ENCODE measurements around the gene PLLP. TPM values are rescaled to one million over a fixed set of nuclear protein-coding genes. Genes with fewer than 3 reads are reported as not detected.

PLLP gene
- total RNA-seq, 1 experiment from 2014 or later, result 0.13 TPM

DNA sequence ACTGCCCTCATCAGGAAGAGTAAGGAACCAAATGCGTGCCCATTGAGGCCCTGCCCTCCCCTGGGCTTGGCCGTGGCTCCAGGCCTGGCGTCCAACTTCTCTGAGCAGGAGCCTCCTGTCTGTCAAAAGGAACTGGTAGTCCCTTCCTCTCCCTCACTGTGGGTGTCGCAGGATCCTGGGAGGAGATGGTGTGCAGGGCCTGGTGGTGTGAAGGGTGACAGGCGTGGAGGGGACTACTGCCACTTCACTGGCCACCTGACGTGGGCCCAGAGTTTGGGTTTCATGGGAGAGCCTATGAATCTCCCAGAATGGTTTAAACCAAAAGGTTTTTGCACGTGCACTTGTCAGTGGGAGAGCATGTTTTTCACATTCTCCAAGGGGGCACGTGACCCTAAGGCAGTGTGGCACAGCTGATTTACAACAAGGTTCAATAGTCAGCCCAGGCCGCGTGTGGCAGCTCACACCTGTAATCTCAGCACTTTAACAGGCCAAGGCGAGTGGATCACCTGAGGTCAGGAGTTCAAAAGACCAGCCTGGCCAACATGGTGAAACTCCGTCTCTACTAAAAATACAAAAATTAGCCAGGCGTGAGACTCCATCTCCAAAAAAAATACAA, 26.9 kb downstream of the PLLP start:
- no peak for DNase-seq (ENCODE audit: low spot score)

DNA sequence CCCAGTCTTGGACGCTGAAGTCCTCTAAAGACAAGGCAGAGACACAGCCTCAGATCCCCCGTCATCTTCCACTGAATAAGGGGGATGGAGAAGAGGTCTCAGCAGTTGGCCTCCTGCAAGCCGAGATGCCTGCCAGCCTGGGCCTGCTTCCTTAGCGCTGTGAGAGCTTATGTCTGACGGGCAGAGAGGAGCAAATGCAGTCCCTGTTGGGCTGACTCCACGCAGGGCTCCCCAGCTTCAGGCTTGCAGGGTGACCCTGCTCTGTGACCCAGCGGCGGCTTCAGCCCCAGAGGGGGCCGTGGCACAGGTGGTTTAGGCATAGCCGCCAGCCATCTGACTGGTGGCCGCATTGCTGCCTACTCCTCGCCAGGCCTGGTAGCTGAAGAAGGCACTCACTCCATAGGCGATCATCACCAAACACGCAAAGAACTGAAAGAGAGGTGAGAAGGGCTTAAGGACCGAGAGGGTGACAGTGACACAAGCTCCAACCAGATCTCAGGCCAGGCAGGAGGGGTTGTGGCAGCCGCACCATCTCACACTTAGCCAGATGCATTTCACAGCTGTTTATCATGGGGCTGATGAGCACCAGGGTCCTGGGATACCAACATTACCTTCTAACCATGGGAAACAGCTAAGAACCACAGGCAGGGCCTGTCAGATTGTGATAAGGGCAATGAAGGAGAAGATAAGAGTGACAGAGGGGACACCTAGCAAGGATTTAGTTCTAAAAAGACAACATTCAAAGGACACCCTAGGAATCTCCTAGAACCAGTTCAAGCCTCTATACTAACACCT, 27.7 kb downstream of the PLLP start:
- no peak for DNase-seq (ENCODE audit: low spot score)

DNA sequence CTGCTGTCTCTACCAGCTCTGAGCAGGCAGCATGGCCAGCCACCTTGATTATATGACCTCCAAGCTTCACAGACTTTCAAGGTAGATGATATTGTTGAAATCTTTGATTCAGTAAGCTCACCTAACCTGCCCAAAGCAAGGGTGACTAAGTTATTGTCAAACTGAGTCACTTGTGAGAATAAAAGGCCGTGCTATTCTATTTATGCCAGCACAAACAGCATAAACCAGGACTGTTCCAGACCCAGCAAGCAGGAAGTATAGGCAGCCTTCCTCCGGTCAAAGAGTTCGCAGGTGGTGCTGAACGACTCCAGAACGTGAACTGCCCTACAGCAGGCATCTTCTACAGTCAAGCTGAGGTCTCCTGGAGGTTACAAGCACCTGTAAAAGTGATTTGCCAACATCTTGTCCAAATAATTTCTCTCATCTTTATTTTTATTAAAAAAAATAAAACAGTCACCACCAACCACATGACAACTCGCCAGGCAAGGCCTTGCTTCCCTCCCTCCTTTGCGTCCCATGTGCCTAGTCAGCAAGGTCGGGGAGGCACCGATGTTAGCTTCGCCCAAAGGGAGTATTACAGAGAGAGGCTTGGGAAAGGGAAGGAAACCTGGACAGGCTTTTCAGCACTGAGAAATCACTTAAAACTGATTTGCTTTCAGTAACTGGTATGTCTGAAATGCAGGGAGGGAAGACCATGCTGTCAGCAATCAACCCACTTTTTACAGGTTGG, 28.6 kb downstream of the PLLP start:
- DNase-seq (ENCODE audit: low spot score), result no peak

DNA sequence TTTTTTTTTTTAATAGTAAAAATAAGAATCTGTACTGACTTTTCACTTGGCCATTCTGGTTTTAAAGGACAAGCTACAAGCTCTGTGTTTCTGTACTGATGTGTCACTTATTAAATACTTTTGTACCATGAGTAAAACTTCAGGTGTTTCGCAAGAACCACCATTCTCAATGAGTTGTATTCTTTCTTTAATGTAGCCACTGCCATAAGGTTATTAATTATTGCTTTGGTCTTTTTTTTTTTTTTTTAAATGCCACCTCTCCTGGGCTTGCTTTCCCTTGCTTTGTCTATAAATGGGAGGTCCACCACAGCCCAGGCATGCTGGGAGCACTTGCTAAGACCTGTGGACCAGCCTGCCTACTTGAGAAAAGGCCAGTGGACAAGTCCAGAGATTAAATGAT, 31.0 kb downstream of the PLLP start:
- no peak for DNase-seq (ENCODE audit: low spot score)

DNA sequence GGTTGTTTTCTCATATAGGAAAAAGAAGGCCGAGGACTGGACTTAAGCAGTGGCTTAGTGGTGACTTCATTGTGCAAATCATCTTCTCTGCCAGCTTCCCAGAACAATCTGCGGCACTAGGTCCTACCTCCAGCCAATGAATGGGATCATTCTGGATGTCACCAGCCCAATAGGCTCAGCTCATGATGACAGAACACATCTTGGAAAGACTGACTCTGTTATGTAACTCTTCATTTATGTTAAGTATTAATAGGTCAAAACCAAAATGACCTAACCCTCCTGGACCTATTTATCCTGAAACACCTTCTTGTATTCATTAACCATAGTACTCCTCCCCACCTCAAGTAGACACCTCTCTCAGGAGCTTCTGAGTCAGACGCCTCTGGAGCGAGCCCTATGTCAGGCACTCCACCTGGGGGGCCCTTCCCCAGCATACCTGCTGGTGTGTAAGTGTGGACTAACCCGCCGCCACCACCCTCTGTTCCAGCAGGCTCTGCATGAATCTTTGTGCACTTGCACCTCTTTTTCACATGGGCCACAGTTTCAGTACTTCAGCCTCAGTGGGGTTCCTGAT, 32.2 kb downstream of the PLLP start:
- DNase-seq (ENCODE audit: low spot score), result no peak

DNA sequence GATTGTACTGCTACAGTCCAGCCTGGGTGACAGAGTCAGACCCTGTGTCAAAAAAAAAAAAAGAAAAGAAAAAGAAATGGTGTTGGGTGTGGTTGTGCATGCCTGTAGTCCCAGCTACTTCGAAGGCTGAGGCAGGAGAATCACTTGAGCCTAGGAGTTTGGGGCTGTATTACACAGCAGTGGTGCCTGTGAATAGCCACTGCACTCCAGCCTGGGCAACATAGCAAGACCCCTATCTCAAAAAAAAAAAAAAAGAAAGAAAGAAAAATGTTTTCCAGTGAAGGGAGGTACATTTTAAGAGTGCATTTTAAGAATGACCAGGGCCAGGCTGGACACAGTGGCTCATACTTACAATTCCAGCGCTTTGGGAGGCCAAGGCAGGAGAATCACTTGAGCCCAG, 33.1 kb downstream of the PLLP start:
- DNase-seq (ENCODE audit: low spot score), result no peak

DNA sequence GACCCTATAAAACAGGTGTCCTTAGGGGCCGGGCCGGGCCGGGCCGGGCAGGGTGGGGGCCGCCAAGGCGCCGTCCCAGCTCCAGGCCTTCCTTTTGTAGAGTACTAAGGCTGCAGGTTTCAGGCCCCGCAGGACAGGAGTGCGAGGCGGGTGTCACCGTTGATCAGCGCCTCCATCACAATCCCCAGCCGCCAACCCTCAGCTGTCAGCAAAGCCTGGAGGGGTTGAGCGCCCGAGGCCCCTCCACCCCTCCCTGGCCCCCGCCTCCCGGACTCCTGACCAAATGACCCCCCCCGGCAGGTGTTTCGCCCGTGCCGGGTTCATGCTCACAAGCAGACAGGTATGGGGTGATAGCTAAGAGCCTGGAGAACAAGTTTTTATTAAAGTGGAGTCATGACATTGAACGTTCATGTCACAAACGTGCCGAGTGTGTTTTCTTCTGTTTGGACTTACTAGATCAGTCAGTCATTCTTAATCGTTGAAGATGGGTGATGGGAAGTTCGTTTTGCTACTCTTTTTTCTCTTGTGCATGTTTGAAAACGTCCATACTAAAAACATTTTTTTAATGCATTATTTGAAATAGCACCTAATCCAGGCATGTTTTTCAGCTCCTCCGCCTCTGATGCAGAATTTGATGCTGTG, 38.9 kb downstream of the PLLP start:
- DNase-seq (ENCODE audit: low spot score), result peak; percentile 25

DNA sequence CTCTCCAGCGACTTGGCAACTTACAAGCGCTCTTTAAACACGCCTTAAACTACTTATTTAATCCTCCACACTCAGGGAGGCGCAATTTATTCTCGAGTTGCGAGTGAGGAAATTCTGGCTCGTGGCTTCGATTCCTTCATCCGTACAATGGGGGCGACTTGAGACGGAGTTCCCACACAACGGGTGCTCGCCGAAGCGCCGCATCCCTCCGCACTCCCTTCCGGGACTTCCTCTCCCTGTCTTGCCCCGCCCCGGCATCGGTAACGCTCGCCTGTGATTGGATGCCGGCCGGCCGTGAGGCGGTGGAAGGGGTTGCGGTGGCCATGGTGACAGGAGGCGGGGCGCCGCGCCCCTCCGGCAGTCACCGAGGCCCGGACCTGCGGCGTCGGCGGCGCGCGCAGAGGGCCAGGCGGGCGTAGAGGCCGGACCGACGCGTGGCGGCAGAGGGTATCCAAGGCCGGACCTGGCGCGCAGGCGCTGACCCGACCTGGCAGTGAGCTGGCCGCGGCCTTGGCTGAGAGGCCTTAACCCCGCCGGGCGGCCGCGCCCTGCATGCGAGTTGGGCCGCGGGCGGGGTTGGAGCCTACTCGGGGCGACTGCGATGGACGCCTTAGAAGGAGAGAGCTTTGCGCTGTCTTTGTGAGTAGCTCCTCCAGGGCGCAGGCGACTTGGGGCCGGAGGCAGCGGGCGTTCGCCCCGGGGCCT, 39.6 kb downstream of the PLLP start, which contains the start of gene ARL2BP:
Gene ARL2BP, plus strand, starts transcription at position 493 of the 705 bp plus-strand sequence. Its CDS starts 109 bp downstream, at position 602.
- DNase-seq (ENCODE audit: low spot score), result peak; percentile 97

DNA sequence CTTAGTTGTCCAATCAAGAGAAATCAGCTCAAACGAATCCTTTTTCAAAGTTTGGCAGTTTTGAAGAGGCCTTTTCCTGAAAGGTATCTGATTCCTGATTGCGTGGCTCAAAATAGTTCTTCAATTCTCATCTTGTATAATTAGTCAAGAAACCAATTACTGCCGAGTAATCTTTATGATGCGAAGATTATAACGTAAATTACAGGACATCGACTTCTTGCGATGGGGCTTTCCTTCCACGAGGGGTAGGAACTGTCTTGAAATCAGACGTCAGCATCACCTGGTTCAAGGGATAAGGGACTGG, 40.1 kb downstream of the PLLP start:
- DNase-seq (ENCODE audit: low spot score), result no peak

DNA sequence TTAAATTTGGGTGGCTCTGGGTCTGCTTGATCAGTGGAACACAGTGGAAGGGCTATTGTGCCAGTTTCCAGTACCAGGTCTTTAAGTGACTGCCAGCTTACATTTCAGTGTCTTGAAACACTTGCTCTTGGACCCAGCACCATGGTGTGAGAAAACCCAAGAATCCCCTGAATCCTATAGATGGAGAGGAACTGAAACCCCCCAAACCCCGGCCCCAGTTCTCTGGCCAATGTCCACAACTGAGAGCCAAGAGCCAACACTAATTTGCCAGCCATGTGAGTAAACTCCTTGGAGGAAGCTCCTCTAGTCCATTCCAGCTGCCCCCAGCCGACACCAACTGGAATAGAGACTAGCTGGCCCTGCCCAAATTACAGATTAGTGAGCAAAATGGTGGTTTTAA, 41.8 kb downstream of the PLLP start:
- DNase-seq (ENCODE audit: low spot score), result no peak

DNA sequence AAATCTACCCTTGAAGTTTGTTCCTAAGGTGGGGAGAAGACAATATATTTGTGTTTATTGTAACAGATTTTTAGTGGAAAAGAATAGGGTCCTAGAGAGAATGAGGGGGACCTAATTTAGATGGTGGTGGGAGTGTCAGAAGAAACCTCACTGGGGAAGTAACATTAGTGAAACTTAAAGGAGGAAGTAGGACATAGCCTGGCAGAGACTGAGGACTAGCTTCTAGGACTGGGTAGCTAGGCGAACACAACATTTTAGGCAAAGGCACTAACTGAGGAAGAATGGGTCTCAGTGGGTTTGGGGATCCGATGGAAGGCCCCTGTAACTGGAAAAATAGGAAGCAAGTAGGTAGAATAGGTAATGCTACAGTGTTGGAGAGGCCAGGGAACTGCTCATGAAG, 43.6 kb downstream of the PLLP start:
- no peak for DNase-seq (ENCODE audit: low spot score)

DNA sequence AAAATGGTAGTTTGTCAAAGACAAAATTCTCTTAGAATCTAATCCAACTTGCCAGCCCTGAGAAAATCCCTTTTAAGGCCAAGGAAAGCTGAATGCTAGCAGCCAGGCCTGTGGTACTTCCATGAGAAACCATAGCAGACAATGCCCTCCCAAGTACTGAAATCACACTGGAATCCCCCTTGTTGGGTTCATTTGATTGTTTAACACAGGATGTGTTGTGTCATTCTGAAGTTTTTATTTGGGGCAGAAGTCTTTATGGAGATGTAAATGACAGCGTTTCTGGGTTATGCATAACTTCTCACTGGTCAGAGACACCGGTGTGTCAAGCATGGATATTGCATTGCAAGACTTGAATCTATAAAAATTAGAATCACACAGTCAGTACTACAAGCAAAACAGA, 45.4 kb downstream of the PLLP start:
- DNase-seq (ENCODE audit: low spot score), result no peak

DNA sequence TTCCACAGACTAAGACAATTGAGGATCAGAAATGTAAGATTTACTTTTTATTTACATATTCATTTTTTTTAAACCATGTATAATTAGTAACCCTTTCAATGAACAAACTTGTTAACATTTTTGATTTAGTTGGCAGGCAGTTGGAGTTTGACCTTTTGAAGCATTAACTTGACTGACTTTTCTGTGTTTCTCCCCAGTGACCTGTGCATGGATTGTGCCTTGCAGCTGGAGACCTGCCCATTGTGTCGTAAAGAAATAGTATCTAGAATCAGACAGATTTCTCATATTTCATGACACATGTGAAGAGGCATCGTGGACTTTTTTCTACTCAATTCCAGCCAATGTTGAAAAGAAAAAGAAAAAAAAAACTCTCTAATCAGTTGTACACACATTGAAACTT, 45.8 kb downstream of the PLLP start:
- DNase-seq (ENCODE audit: low spot score), result no peak

DNA sequence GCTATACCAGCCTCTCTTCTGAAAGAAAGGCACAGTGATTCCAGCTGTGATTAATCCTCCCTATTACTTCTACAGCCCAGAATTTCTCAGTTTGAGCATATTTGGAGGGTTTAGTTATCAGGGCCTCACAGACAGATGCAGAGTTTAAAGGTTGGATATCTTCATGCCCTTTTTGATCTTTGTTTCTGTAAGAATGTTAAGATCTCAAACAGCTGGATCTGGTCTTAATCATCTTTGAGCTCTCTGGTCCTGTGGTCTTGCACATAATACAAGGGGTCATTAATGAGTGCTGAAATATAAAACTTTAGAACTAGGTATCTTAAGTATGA, 48.5 kb downstream of the PLLP start:
- DNase-seq (ENCODE audit: low spot score), result no peak

DNA sequence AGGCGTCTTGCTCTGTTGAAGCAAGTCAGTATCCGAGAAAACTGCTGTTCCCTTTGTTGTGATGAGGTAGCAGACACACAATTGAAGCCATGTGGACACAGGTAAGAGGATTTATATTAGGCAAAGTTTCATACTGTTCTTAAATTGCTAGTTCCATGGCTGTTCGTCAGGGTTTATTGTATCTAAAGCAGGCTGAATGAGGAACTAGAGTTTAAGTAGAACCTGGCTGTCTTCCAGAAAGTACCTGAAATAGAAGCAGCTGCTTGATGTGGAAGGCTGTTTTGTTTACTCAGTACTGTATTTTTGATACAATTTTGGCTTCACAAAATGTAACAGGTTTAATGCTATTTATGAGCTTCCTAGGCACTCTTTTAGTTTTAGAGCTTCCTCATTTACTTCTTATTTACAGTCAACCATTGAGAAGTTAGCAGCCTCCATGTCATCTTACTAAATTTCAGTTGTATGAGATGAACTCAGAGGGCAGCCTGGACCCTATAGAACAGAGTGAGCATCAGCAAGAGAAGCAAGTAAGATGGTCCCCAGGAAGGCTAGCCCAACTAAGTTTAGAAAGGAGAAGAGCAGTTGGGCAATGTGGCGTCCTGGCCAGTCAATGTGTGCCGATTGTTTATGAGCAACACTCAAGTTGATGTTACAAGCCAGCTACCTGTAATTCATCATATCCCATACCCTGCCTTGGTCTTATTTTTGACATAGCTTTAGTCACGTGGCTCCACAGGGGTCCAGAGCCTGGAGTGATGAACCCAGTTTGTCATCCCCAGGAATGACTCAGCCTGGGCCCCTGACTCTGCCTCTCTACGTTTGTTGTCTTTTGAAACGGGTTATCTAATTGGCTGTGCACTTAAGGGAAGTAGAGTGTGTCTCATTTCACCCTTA, 49.1 kb downstream of the PLLP start:
- DNase-seq (ENCODE audit: low spot score), result no peak

DNA sequence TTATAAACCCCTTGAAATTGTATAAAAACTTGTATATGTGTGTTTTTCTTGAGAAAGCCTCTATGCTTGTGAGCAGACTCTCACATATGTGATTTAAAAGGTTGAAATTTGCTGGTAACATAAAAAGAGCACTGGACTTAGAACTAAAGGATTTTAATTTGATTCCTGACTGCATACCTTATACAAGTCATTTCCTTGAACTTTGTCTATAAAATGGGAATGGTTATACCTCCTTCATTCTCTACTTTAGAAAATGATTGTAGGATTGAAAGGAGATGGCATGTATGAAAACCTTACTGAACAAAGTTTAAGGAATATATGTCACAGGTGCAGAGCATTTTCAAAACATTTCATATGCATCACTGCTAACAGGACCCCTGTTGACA, 49.8 kb downstream of the PLLP start:
- DNase-seq (ENCODE audit: low spot score), result no peak

DNA sequence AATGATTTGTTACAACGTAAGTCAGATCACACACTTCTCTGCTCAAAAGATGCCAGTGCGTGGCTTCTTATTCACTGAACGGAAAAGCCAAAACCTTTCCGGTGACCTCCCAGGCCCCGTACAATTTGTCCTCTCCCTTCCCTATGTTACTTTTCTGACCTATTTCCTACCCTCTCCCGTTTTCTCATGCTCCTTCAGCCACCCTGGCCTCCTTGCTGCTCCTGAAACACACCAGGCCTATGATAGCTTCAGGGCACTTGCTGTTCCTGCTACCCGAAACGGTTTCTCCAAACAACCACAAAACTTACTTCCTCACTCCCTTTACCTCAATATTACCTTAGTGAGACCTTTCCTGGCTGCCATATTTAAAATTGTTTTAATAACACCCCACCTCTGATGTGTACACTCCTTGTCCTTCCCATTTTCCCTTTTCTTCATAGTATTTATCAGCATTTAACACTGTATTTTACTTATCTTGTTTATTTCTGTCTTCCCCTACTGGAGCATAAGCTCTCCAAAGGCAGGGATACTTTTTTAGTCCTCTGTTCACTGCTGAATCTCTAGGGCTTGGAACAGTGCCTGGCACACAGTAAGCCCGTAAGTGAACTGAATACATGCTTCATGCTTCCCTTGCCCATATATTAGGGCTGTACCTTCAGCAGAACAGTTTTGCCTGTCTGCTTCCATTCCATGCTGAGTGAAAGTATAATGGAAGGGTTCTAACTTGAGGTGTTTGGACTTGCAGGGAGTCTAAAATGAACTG, 50.3 kb downstream of the PLLP start:
- no peak for DNase-seq (ENCODE audit: low spot score)

DNA sequence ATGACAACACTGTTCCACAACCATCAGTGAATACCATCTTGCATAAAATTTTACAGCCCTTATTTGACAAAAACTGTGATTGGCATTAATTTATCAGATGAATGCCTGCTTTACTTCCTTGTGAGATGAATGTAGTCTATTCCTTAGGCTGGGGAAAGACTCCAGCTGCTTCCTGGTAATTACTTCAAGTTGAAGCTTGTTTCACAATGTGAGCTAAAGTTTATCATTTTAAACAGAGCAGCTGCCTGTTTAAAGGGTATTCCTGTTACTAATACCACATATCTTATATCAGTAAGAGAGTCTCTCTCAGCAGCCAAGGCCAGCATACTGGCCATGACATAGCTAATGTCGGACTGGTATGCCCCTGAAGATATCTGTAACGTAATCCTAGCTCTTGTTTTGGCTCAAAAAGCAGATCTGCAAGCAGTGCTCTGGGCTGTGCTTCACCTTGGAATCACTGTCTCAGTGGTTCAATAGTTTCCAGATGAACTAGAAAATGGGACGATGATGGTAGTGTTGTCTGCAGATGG, 52.6 kb downstream of the PLLP start:
- no peak for DNase-seq (ENCODE audit: low spot score)

DNA sequence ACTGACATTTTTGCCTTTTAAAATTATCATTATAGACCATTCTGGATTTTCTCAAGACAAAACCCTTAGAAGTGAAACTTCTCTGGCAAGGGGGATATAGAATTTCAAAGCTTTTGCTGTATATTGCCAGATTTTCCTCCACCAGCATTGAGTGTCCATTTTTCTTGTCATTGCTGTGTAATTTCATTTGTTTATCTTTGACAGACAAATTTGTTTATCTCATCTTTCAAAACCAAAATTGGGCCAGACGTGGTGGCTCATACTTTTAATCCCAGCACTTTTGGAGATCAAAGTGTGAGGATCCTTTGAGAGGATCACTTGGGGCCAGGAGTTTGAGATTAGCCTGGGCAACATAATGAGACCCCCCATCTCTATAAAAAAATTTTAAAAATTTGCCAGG, 55.4 kb downstream of the PLLP start:
- no peak for DNase-seq (ENCODE audit: low spot score)
